H9 (cell line): ENCODE measurements around the gene KDF1. TPM values are rescaled to one million over a fixed set of nuclear protein-coding genes. Genes with fewer than 3 reads are reported as not detected.

ENCODE experiments used
- DNase-seq: peaks from one replicate; pipeline ENCODE4 v3.0.0-alpha.2; 2017
- H2AFZ ChIP-seq: one replicate; pipeline ENCODE4 v1.6.1; 2013; ENCODE audit warnings: mild to moderate bottlenecking, low read length, control low read depth, moderate library complexity
- H2AK5ac ChIP-seq: 2 replicates; pipeline ENCODE4 v1.6.1; 2013; ENCODE audit warnings: low read length, control low read depth, mixed read lengths; ENCODE audit not compliant: insufficient read length
- H2BK120ac ChIP-seq: one replicate; pipeline ENCODE4 v1.6.1; 2013; ENCODE audit warnings: low read depth, mild to moderate bottlenecking, low read length, control low read depth, inconsistent platforms; ENCODE audit not compliant: poor library complexity, severe bottlenecking
- H2BK12ac ChIP-seq: 2 replicates; pipeline ENCODE4 v1.6.1; 2013; ENCODE audit warnings: low read length, control low read depth, mixed read lengths, low read depth; ENCODE audit not compliant: insufficient read length
- H2BK15ac ChIP-seq: 2 replicates; pipeline ENCODE4 v1.6.1; 2013; ENCODE audit warnings: low read depth, low read length, control low read depth
- H2BK20ac ChIP-seq: one replicate; pipeline ENCODE4 v1.6.1; 2013; ENCODE audit warnings: low read depth, mild to moderate bottlenecking, low read length, control low read depth, inconsistent platforms; ENCODE audit not compliant: poor library complexity, severe bottlenecking
- H2BK5ac ChIP-seq: 2 replicates; pipeline ENCODE4 v1.6.1; 2013; ENCODE audit warnings: low read length, control low read depth, mixed read lengths; ENCODE audit not compliant: insufficient read length
- H3K14ac ChIP-seq: 2 replicates; pipeline ENCODE4 v1.6.1; 2013; ENCODE audit warnings: low read length, control low read depth; ENCODE audit not compliant: insufficient read depth
- H3K18ac ChIP-seq: 2 replicates; pipeline ENCODE4 v1.6.1; 2013; ENCODE audit warnings: low read depth, mild to moderate bottlenecking, mixed read lengths, low read length, control low read depth; ENCODE audit not compliant: insufficient read length
- H3K23ac ChIP-seq: 2 replicates; pipeline ENCODE4 v1.6.1; 2013; ENCODE audit warnings: low read length, control low read depth, mixed read lengths, low read depth; ENCODE audit not compliant: insufficient read length
- H3K23me2 ChIP-seq: 2 replicates; pipeline ENCODE4 v1.6.1; 2013; ENCODE audit warnings: low read depth, mild to moderate bottlenecking, mixed read lengths, low read length, control low read depth; ENCODE audit not compliant: insufficient read length, poor library complexity, severe bottlenecking
- H3K27ac ChIP-seq: 2 replicates; pipeline ENCODE4 v1.5.1; 2013; ENCODE audit warnings: low read length, control low read depth, mixed read lengths, low read depth; ENCODE audit not compliant: insufficient read length
- H3K27me3 ChIP-seq: 2 replicates; pipeline ENCODE4 v1.6.1; 2013; ENCODE audit warnings: low read length, control low read depth, inconsistent platforms; ENCODE audit not compliant: insufficient read depth
- H3K4ac ChIP-seq: 2 replicates; pipeline ENCODE4 v1.6.1; 2013; ENCODE audit warnings: low read depth, mild to moderate bottlenecking, control low read depth, inconsistent platforms, low read length, moderate library complexity
- H3K4me1 ChIP-seq: 2 replicates; pipeline ENCODE4 v1.6.1; 2013; ENCODE audit warnings: low read length, control low read depth, inconsistent platforms; ENCODE audit not compliant: insufficient read depth
- H3K4me2 ChIP-seq: 2 replicates; pipeline ENCODE4 v1.6.1; 2013; ENCODE audit warnings: low read length, control low read depth, mixed read lengths; ENCODE audit not compliant: insufficient read length, insufficient read depth
- H3K56ac ChIP-seq: 2 replicates; pipeline ENCODE4 v1.6.1; 2013; ENCODE audit warnings: low read depth, mild to moderate bottlenecking, mixed read lengths, low read length, control low read depth; ENCODE audit not compliant: insufficient read length
- H3K79me1 ChIP-seq: 2 replicates; pipeline ENCODE4 v1.6.1; 2013; ENCODE audit warnings: low read depth, mild to moderate bottlenecking, moderate library complexity, low read length, control low read depth, inconsistent platforms; ENCODE audit not compliant: insufficient read depth, poor library complexity, severe bottlenecking
- H3K79me2 ChIP-seq: 2 replicates; pipeline ENCODE4 v1.6.1; 2013; ENCODE audit warnings: low read length, control low read depth, inconsistent platforms; ENCODE audit not compliant: insufficient read depth
- H3K9ac ChIP-seq: 2 replicates; pipeline ENCODE4 v1.6.1; 2013; ENCODE audit warnings: low read length, control low read depth, mixed read lengths; ENCODE audit not compliant: insufficient read length; ENCODE audit errors: extremely low read depth
- H3K9me3 ChIP-seq: one replicate; pipeline ENCODE4 v1.6.1; 2013; ENCODE audit warnings: low read depth, low read length, inconsistent platforms; ENCODE audit not compliant: control insufficient read depth
- H3T11ph ChIP-seq: one replicate; pipeline ENCODE4 v1.6.1; 2013; ENCODE audit warnings: mild to moderate bottlenecking, low read length, control low read depth, inconsistent platforms
- H4K20me1 ChIP-seq: one replicate; pipeline ENCODE4 v1.6.1; 2013; ENCODE audit not compliant: control insufficient read depth, insufficient read length, insufficient read depth
- H4K5ac ChIP-seq: 2 replicates; pipeline ENCODE4 v1.6.1; 2013; ENCODE audit warnings: low read depth, mild to moderate bottlenecking, mixed read lengths, low read length, control low read depth; ENCODE audit not compliant: insufficient read length
- H4K8ac ChIP-seq: replicated peaks from 2 replicates; pipeline ENCODE4 v1.6.1; 2013; ENCODE audit warnings: low read length, control low read depth, mixed read lengths, low read depth; ENCODE audit not compliant: insufficient read length
- H4K91ac ChIP-seq: 2 replicates; pipeline ENCODE4 v1.6.1; 2013; ENCODE audit warnings: low read depth, mild to moderate bottlenecking, moderate library complexity, mixed read lengths, low read length, control low read depth; ENCODE audit not compliant: insufficient read length
- H3K27ac Mint-ChIP-seq, 3 experiments: 2 replicates in 2 of 3; 3 replicates in 1 of 3; pipeline ENCODE4 v1.8.0; 2020 to 2021; ENCODE audit warnings: mixed read lengths in 3 of 3, mild to moderate bottlenecking in 1 of 3, moderate library complexity in 1 of 3
- H3K27me3 Mint-ChIP-seq: 2 replicates; pipeline ENCODE4 v1.8.0; 2021; ENCODE audit warnings: low read depth, mild to moderate bottlenecking, moderate library complexity, mixed read lengths
- H3K36me3 Mint-ChIP-seq, 3 experiments: 2 replicates in 2 of 3; 3 replicates in 1 of 3; pipeline ENCODE4 v1.8.0; 2020 to 2021; ENCODE audit warnings: low read depth in 3 of 3, mixed read lengths in 3 of 3; ENCODE audit not compliant: insufficient read depth in 1 of 3
- H3K4me1 Mint-ChIP-seq, 2 experiments: 2 replicates each; pipeline ENCODE4 v1.8.0; 2020; ENCODE audit warnings: mixed read lengths in 2 of 2
- H3K4me3 Mint-ChIP-seq, 2 experiments: 2 replicates in 1 of 2; 3 replicates in 1 of 2; pipeline ENCODE4 v1.8.0; 2020 to 2021; ENCODE audit warnings: mild to moderate bottlenecking in 2 of 2, mixed read lengths in 2 of 2, moderate library complexity in 1 of 2
- H3K9me3 Mint-ChIP-seq, 2 experiments: 2 replicates in 1 of 2; 3 replicates in 1 of 2; pipeline ENCODE4 v1.8.0; 2020; ENCODE audit warnings: mild to moderate bottlenecking in 2 of 2, mixed read lengths in 2 of 2, moderate library complexity in 1 of 2
- WGBS: extraction: QIAGEN DNeasy Blood & Tissue Kit; methylation state at CpG from one replicate; pipeline ENCODE4 v1.1.7; 2013; ENCODE audit warnings: missing lambda C conversion rate, low lambda C conversion rate, mixed read lengths; ENCODE audit not compliant: insufficient read length; ENCODE audit errors: extremely low coverage; 5-methylcytosine and 5-hydroxymethylcytosine counted together
- total RNA-seq: library from RNA; stranded (reverse); gene quantifications from 2 replicates; pipeline ENCODE4 v1.2.1, GENCODE V29; 2021
- TF ChIP-seq, protein P1 (sequence below): fragments of 200-600 bp; sonication (generic); conservative IDR thresholded peaks from 3 replicates; pipeline ENCODE4 v1.8.0; 2021; ENCODE audit warnings: antibody characterized with exemption, mild to moderate bottlenecking

The KDF1 gene
- total RNA-seq, 1 experiment from 2014 or later: 17.6 TPM

DNA sequence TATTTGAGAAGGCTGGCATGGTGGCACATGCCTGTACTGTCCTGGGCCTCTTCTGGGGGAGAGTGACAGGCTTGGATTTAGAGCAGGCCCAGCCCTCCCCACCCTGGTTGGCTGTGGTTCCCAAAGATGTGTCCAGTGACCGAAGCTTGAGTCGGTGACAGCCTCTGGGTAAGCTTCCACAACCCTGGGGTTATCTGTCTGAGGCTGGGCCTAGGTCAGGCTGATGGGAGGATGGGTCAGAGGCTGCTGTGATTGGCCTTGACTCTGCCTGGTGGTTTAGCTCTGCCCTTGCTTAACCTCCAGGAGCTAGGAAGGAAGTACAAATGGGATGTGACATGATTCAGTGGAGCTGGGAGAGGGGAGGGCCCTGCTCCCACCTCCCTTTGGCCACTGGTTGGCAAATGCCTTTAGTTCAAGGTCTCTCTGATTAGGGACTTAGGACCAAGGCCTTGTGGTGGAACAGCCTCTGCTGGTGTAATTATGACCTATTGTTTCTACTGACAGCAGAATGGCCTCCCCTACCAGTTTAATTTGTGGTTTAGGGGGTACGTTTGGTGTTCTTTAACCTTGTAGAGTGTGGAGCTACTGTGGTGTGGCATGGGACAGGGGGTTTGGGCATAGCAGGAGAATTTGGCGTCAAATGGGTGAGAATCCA lies 22.1 kb downstream of the KDF1 start:
- H2BK20ac ChIP-seq: no peak overlapping the region
- no peak overlapping the region for H3K9ac ChIP-seq
- no peaks in the 10 kb centered on the region for H3K23me2 ChIP-seq
- no peak overlapping the region for H2BK12ac ChIP-seq
- H3K23ac ChIP-seq: no peak overlapping the region
- no peak overlapping the region for H2AK5ac ChIP-seq
- no peaks in the 10 kb centered on the region for H3K9me3 ChIP-seq
- H3K56ac ChIP-seq: no peak overlapping the region
- peak overlapping the region in 2 of 3 experiments; percentile 73 to 78; a peak in 2 of 7 replicates for H3K27ac Mint-ChIP-seq
- no CpG with 5 or more reads among the region's 4 CpGs for WGBS
- H2BK15ac ChIP-seq: no peak overlapping the region
- H3K4me1 Mint-ChIP-seq: peaks cover 0 to 4% of the 10 kb centered on the region in 2 experiments; a peak in 1 of 4 replicates
- DNase-seq: no peak
- no peak overlapping the region for H4K5ac ChIP-seq
- no peaks in the 10 kb centered on the region; a peak in 1 of 5 replicates for H3K9me3 Mint-ChIP-seq
- no peak overlapping the region for H3K4ac ChIP-seq
- H3K18ac ChIP-seq: no peak overlapping the region
- H3K4me1 ChIP-seq: no peaks in the 10 kb centered on the region
- no peaks in the 10 kb centered on the region for H3K27me3 Mint-ChIP-seq
- TF ChIP-seq, protein P1, sequence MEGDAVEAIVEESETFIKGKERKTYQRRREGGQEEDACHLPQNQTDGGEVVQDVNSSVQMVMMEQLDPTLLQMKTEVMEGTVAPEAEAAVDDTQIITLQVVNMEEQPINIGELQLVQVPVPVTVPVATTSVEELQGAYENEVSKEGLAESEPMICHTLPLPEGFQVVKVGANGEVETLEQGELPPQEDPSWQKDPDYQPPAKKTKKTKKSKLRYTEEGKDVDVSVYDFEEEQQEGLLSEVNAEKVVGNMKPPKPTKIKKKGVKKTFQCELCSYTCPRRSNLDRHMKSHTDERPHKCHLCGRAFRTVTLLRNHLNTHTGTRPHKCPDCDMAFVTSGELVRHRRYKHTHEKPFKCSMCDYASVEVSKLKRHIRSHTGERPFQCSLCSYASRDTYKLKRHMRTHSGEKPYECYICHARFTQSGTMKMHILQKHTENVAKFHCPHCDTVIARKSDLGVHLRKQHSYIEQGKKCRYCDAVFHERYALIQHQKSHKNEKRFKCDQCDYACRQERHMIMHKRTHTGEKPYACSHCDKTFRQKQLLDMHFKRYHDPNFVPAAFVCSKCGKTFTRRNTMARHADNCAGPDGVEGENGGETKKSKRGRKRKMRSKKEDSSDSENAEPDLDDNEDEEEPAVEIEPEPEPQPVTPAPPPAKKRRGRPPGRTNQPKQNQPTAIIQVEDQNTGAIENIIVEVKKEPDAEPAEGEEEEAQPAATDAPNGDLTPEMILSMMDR: no peak
- no peak overlapping the region for H2BK5ac ChIP-seq
- H3K79me2 ChIP-seq: no peaks in the 10 kb centered on the region; the same call in 1 of the 2 replicates
- H4K91ac ChIP-seq: no peak overlapping the region
- H3K79me1 ChIP-seq: peaks cover under 1% of the 10 kb centered on the region
- no peaks in the 10 kb centered on the region for H3K27me3 ChIP-seq
- no peak overlapping the region for H3T11ph ChIP-seq
- no peak overlapping the region for H3K27ac ChIP-seq
- H3K4me3 Mint-ChIP-seq: no peak overlapping the region
- H4K8ac ChIP-seq: no peak overlapping the region
- H4K20me1 ChIP-seq: no peaks in the 10 kb centered on the region
- peaks cover 32 to 70% (median 53%) of the 10 kb centered on the region in 3 experiments; a peak in 6 of 7 replicates for H3K36me3 Mint-ChIP-seq
- H3K4me2 ChIP-seq: no peak overlapping the region
- H2AFZ ChIP-seq: no peak overlapping the region
- no peak overlapping the region for H2BK120ac ChIP-seq
- no peak overlapping the region for H3K14ac ChIP-seq
